ENCODE data around the gene ABCG4.
A peak's percentile ranks its signal among the peaks of the same experiment; 100 is the strongest.
"Not testable (repeated sequence)": the region's sequence is repeated elsewhere in the genome, so short reads cannot be mapped to it uniquely, and the experiment has no call there.

The ABCG4 gene

GRCh38 chr11:119126675-119127268 lies 22.1 kb upstream of the ABCG4 start:
- no peak for FAIRE-seq
- DNase-seq (ENCODE audit: insufficient read length, low spot score) = no peak
- TF ChIP-seq CTCF (IDR thresholded peaks at IDR 0.05; ENCODE audit: insufficient read depth, missing control alignments) = no peak

GRCh38 chr11:119130662-119131061 lies 18.2 kb upstream of the ABCG4 start:
- no peak for DNase-seq (ENCODE audit: insufficient read length, low spot score)
- TF ChIP-seq CTCF (IDR thresholded peaks at IDR 0.05; ENCODE audit: insufficient read depth, missing control alignments) = no peak

GRCh38 chr11:119134389-119134978 lies 14.4 kb upstream of the ABCG4 start:
- peak; percentile 22 for TF ChIP-seq CTCF (IDR thresholded peaks at IDR 0.05; ENCODE audit: insufficient read depth, missing control alignments)
- DNase-seq (ENCODE audit: insufficient read length, low spot score) = no peak
- no peak for FAIRE-seq

More at GRCh38 chr11:119130662-119131061, 18.2 kb upstream of the ABCG4 start:
- no peak for FAIRE-seq

GRCh38 chr11:119139276-119139675 lies 9.6 kb upstream of the ABCG4 start:
- not testable (repeated sequence) for DNase-seq (ENCODE audit: insufficient read length, low spot score); FAIRE-seq

- peak; percentile 70 for DNase-seq (ENCODE audit: insufficient read length, low spot score)
- FAIRE-seq = peak; percentile 94
- TF ChIP-seq CTCF (IDR thresholded peaks at IDR 0.05; ENCODE audit: insufficient read depth, missing control alignments) = peak; percentile 35
Measured at GRCh38 chr11:119144825-119145486, 3.9 kb upstream of the ABCG4 start.

- DNase-seq (ENCODE audit: insufficient read length, low spot score) (no peak), FAIRE-seq (no peak)
- no peak for TF ChIP-seq CTCF (IDR thresholded peaks at IDR 0.05; ENCODE audit: insufficient read depth, missing control alignments)
Measured at GRCh38 chr11:119145551-119145950, 3.3 kb upstream of the ABCG4 start.

GRCh38 chr11:119147604-119148333 lies 1.1 kb upstream of the ABCG4 start:
- no peak for FAIRE-seq
- no peak for TF ChIP-seq CTCF (IDR thresholded peaks at IDR 0.05; ENCODE audit: insufficient read depth, missing control alignments)
- DNase-seq (ENCODE audit: insufficient read length, low spot score) = no peak
